Effector CD4-positive, alpha-beta T cell (primary cell): ENCODE measurements around the gene RNU4-1.
"Not testable (repeated sequence)": the region's sequence is repeated elsewhere in the genome, so short reads cannot be mapped to it uniquely, and the experiment has no call there.

ENCODE experiments used
- DNase-seq: peaks from one replicate; pipeline ENCODE4 v3.0.0-alpha.2; 2020
- total RNA-seq: gene quantifications from one replicate; lab custom pipeline; 2026; lab: John Stamatoyannopoulos, UW

The RNU4-1 gene
- total RNA-seq = 8.6 reads per million, percentile 29 among the genes with 10 or more reads in this experiment

- peak; percentile 74 for DNase-seq
These were observed at the start of gene RNU4-1 for GRCh38 chr12:120292661-120293531. TSS of gene RNU4-1 (minus strand) at chr12:120293237.

- DNase-seq = no peak
These were observed 49.4 kb upstream of the RNU4-1 start for GRCh38 chr12:120342175-120343038.

GRCh38 chr12:120339256-120339655 is 46.2 kb upstream of the RNU4-1 start:
- DNase-seq = no peak

- no peak for DNase-seq
These were observed 44.7 kb upstream of the RNU4-1 start for GRCh38 chr12:120337730-120338129.

- not testable (repeated sequence) for DNase-seq
These were observed 43.4 kb upstream of the RNU4-1 start for GRCh38 chr12:120336392-120336791.

- not testable (repeated sequence) for DNase-seq
These were observed 42.4 kb upstream of the RNU4-1 start for GRCh38 chr12:120335447-120335846.

GRCh38 chr12:120332523-120332922 is 39.5 kb upstream of the RNU4-1 start:
- DNase-seq = no peak

- no peak for DNase-seq
These were observed 39.0 kb upstream of the RNU4-1 start for GRCh38 chr12:120332041-120332440.

GRCh38 chr12:120331390-120331789 is 38.4 kb upstream of the RNU4-1 start:
- DNase-seq = no peak

GRCh38 chr12:120328228-120328627 is 35.2 kb upstream of the RNU4-1 start:
- DNase-seq = no peak

- no peak for DNase-seq
These were observed 34.6 kb upstream of the RNU4-1 start, which contains the start of gene PLA2G1B for GRCh38 chr12:120327593-120327992. TSS of gene PLA2G1B (minus strand) at chr12:120327779. CDS start at chr12:120327753, 26 bp downstream.

- DNase-seq = no peak
These were observed 31.9 kb upstream of the RNU4-1 start for GRCh38 chr12:120324841-120325417.

- DNase-seq = no peak
These were observed 30.7 kb upstream of the RNU4-1 start for GRCh38 chr12:120323772-120324171.

GRCh38 chr12:120321382-120322202 is 28.6 kb upstream of the RNU4-1 start:
- DNase-seq = no peak

- DNase-seq = peak; percentile 100
These were observed 24.4 kb upstream of the RNU4-1 start for GRCh38 chr12:120317224-120318105.

GRCh38 chr12:120316798-120317223 is 23.8 kb upstream of the RNU4-1 start:
- DNase-seq = no peak

GRCh38 chr12:120314220-120314619 is 21.2 kb upstream of the RNU4-1 start:
- no peak for DNase-seq

- peak; percentile 90 for DNase-seq
These were observed 9.2 kb upstream of the RNU4-1 start, which contains the start of gene SIRT4 for GRCh38 chr12:120301962-120302815. TSS of gene SIRT4 (plus strand) at chr12:120302321. CDS start at chr12:120303562, 1,241 bp downstream.

GRCh38 chr12:120292411-120292660 is 701 bp downstream of the RNU4-1 start:
- DNase-seq = no peak
